Activated CD8-positive, alpha-beta memory T cell treated with anti-CD3 and anti-CD28 coated beads, Interleukin-2, amount 50 U/mL, for 24 hours (primary cell): ENCODE measurements around the gene OR4A15.

Experiments used
- DNase-seq: peaks from one replicate; pipeline ENCODE4 v3.0.0-alpha.2; 2020; ENCODE audit errors: extremely low read depth

OR4A15 gene

DNA sequence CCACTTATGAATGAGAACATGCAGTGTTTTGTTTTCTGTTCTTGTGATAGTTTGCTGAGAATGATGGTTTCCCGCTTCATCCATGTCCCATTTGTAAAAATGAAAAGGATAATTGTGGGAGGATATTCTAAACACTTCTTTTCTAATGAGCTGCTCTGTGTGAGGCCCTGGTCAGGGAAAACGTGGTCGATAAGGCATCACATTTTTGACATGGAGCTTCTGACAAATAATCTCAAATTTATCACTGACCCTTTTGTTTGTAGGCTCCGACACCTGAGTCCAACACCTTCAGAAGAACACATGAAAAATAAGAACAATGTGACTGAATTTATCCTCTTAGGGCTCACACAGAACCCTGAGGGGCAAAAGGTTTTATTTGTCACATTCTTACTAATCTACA lies at the start of gene OR4A15:
Gene OR4A15 (plus strand): TSS at position 301 of the 400 bp plus-strand sequence. CDS start 0 bp downstream, at position 301.
- DNase-seq = no peak

DNA sequence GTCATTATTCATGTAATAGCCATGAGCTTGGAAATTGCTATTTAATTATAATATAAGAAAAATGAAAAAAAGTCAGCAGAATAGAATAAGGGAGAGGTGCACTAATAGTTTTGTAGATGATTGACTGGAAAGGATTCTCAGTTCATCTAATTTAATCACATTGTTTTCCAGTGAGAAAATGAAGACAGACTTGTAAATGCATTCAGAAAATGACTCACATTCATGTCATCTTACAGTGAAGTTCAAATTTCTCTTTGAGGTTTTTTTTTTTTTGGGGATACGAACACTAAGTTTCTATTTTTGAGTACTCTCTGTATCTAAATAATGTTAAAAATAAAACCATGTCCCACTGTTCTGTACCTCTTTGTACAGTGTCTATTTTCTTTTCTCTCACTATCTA lies 43.3 kb upstream of the OR4A15 start:
- DNase-seq = no peak

DNA sequence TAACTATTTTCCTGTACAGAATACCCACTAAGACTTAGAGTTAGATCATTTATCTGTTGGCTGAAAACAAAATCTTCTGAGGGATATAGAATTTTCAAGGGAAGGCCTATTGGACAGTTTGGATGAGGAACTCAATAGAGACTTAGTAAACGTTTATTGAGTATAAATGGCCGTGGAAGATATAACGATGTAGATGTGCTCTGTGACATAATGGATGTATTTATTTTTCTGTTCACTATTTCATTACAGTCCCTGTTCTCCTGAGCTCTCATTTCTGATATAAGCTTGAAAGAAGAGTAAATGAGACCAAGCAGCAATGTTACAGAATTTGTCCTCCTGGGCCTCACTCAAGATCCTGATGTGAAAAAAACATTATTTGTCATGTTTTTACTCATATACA lies 24.9 kb upstream of the OR4A15 start, which contains the start of gene OR4A16:
Gene OR4A16 (plus strand): TSS at position 301 of the 400 bp plus-strand sequence. CDS start 0 bp downstream, at position 301.
- DNase-seq = no peak

DNA sequence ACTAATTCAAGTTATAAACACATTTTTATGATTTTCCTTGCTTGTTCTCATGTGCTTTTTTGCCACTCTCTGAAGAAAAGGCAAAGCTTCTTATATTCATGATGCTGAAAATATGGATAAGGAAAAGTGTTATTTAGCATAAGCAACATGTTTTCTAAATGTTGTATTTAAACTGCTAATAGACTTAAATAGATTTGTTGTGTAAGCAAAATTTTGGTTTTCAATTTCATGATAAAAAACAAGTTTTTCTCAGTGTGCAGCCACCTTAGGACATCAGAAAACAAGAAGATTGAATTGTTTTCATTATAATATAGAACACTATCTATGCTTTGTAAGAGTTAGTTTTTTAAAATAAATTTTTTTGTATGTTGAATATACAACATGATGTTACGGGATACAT lies 22.5 kb upstream of the OR4A15 start:
- DNase-seq = no peak

DNA sequence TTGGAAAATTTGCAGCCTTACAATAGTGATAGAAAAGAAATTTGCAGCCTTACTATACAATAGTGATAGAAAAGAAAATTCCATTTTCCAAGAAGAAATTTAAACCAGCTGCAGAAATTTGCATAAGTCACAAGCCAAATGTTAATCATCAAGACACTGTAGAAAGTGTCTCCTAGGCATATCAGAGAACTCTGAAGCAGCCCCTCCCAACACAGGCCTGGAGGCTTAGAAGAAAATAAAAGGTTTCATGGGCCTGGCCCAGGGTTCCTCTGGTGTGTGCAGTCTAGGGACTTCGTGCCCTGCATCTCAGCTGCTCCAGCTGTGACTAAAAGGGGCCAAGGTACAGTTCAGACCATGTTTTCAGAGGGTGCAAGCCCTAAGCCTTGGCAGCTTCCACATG lies 18.7 kb upstream of the OR4A15 start:
- no peak for DNase-seq

DNA sequence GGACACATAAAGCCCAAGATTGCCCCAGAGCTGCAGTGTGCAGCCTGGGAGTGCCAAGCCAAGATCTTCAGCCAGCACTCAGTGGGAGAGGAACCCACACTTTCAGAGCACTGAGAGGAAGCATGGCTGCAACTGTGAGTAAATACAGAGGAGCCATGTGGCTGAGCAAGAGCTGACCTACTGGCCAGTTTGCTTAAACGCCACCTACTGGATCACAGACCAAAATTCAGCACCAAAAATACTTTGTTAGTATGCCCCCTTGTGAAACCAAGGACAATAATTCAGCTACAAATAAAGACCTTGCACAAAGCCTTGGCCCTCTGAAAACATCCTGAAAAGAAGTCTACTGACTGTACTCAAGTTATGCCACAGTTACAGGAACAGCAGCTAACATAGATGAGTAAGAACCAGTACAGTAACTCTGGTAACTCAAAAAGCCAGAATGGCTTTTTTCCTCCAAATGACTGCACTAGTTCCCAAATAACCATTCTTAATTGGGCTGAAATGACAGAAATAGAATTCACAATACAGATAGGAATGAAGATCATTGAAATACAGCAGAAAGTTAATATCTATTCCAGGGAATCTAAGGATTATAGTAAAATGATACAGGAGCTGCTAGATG lies 10.1 kb upstream of the OR4A15 start:
- no peak for DNase-seq

DNA sequence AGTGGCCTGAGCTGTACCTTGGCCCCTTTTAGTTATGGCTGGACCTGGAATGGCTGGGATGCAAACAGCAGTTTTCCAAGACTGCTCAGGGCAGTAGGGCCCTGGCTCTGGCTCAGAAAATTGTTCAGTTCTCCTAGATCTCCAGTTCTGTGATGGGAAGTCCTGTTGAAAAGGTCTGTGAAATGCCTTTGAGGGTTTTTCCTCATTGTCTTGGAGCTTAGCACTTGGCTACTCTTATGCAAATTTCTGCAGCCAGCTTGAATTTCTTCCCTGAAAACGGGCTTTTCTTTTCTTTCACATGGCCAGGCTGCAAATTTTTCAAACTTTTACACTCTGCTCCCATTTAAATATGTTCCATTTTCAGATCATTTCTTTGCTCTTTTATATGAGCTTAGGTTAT lies 33.2 kb downstream of the OR4A15 start:
- no peak for DNase-seq
